GM19467 (cell line): ENCODE measurements around the gene RBM26.
"Not testable (repeated sequence)": the region's sequence is repeated elsewhere in the genome, so short reads cannot be mapped to it uniquely, and the experiment has no call there.

Experiments
- ATAC-seq: cut with Tn5 transposase; IDR thresholded peaks from one replicate; pipeline ENCODE4 v1.9.1; 2021; ENCODE audit warnings: mild to moderate bottlenecking, moderate library complexity; ENCODE audit not compliant: unreplicated experiment

RBM26 gene

DNA sequence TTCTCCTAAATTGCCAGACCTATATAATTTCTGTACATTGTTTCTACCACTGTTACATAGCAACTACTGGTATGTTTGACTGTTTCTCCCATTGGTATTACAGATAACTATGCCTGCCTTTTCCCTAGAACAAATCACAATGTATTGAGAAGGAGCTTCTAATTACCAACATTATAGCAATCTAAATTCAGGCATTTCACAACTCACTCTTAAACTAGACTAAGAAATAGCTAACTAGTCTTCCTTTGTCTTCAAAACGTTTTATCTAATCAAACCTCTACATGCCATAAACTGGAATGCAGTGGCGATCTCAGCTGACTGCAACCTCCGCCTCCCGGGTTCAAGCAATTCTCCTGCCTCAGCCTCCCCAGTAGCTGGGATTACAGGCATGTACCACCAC, 18.2 kb downstream of the RBM26 start:
- no peak for ATAC-seq

DNA sequence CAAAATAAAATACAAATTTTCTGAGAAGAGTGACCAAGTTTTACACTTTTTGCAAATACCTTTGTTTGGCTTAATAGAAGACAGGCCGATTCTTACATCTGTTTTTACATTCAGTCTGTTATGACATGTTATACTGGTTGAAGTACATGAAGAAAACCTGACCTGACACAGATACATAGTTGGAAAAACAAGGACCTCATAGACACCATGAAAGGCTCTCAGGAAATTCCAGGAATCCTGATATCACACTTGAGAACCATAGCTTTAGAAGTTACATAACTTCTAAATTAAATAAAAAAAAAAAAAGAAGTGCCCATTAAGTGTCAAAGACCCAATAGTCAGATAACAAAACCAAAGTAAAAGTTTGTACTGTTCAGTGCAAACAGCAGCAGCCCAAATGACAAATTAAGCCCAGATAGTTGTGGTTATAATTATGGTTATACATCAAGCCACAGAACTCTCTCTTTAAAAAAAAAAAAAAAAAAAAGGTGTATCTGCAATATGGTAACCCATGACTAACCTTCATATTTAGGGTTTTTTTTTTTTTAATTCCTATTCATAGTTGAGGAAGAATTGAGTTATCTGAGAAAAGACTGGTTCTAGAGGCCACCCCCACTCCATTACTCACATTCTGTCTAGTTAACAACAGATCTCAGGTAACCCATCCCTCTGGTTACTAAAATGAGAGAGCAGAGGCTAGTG, 19.8 kb downstream of the RBM26 start:
- ATAC-seq: no peak

DNA sequence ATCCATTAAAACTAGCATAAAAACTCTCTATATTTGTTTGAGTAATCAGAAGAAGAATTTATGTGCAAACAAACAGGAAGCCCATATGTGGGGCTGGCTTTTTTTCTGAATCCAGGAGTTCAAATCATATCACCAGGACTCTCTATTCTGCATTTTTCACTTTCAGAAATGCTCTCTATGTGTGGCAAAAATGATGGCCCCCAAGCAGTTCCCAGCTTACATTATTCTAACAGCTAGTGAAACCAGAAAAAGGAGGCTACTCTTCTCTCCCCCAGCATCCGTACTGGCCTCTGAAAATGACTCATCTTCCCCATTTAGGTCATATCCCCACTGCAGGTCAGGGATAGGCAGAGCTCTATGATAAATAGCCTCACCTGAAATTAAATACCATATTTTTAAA, 20.4 kb downstream of the RBM26 start:
- ATAC-seq: peak; percentile 94

DNA sequence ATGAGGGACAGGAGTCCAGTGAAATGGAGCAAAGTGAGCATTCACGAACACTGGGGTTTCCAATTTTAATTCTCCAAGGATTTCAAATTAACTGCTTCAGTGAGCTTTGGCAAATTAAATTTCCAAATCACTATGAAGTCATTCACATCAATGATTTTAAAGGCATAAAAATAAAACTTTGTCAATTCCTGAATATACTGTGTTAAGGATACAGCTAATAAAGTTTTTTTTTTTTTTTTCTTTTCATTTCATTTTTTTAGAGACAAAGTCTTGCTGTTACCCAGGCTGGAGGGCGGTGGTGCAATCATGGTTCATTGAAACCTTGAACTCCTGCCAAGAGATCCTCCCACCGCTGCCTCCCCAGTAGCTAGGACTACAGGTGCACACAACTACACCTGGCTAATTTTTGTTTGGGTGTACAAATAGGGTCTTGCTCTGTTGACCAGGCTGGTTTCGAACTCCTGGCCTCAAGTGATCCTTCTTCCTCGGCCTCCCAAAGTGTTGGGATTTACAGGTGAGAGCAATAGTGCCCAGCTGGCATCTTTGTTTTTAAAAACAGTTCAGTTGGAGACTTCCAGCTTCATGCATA, 21.9 kb downstream of the RBM26 start:
- no peak for ATAC-seq

DNA sequence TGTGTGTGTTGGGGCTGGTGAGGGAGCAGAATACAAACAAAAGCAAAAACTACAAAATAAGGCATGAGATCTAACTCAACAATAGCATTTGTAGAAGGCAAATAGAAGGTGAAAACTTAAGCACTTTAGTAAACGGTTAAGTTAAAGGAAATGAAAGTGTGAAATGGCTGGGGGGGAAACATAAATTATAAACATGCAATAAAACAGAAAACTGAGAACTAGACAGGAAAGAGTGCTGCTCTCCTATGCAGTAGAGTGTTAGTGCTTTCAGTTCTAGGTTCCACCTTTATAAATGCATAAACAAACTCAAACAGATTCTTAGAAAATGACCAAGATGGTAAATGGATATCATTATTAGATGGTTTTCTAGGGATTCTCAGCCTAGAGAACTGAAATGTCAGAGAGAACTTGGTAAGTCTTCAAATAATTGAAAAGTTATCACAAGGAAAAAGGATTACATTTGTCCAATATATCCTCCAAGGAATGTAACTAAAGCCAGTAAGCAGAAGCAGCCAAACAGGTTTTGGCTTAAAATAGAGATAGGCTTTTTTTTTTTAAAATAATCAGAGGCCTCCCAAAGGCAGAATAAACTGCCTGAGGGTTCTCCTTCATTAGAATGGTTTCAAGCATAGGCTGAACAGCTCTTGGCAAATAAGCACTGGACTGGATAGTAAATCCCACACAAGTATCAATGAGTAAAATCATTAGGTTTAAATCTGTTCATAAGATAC, 23.3 kb downstream of the RBM26 start:
- peak; percentile 40 for ATAC-seq

DNA sequence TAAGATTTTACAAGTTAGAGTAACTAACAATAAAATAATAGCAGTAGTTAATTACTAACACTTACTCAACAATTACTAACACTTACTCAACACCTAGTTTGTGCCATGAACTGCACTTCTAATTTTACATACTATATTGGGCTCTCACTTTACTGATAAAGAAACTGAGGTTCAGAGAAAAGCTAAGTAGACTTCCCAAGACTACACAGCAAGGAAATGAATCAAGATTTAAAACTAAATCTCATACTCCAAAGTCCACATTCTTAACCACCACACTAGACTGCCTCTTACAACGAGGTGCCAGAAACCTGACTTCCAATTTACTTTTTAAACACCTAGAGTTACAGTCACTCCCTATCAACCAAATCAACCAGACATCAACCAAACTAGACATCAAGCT, 25.1 kb downstream of the RBM26 start:
- no peak for ATAC-seq

DNA sequence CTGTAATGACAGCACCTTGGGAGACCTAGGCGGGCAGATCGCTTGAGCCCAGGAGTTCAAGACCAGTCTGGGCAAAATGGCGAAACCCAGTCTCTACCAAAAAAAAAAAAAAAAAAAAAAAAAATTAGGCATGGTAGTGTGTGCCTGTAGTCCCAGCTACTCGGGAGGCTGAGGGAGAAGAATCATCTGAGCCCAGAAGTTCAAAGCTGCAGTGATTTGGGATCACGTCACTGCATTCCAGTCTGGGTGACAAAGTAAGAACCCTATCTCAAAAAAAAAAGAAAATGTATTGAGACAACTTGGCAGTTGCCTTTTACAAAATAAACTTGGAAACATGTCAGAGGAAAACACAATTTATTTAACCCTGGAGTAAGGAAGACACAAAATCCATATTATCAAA, 26.8 kb downstream of the RBM26 start:
- ATAC-seq: no peak

DNA sequence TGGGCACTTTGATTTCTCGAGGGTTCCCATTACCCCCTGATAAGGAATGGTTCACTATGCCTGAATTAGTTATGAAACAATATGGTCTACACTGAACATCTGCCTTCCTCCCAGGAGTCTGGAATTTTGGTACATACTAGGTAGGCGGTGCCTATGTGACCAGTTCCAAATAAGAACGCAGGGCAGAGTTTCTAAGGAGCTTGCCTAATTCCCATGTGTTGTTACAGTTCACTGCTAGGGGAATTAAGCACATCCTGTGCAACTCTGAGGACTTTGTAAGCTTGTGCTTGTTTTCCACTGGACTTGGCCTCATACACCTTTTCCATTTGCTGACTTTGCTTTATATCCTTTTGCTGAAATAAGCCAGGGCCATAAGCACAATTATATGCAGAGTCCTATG, 29.2 kb downstream of the RBM26 start:
- no peak for ATAC-seq

DNA sequence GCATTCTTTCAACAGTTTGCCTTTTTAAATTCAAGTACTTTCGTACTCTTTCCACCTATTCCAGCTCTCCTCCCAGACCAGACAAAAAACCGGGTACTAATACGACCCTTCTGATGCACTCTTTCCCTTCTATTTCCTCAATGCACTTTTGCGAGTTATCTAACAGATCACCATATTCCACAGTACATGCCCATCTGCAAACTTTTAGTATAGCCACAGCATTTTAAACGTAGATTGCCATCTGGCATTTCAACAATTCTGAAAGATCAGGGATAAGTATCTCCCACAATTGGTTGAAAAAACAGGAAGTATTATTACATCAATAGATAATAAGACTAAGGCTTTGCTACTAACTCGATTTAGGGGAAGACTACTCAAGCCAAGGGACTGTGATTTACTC, 31.5 kb downstream of the RBM26 start:
- no peak for ATAC-seq

DNA sequence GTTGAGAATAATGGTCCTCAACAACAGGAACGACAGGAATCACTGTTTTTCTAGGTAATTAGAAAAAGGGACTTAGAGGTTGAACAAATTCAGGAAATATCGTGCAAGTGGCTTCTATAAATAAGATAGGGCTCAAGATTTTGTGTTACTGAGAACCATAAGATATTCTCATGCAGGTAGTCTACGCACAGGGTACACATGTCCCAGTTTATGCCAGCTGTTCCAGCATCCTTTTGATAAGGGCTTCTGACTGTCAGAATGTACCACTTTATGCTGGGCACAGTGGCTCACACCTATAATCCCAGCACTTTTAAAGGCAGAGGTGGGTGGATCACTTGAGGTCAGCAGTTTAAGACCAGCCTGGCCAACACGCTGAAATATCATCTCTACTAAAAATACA, 32.1 kb downstream of the RBM26 start:
- no peak for ATAC-seq

DNA sequence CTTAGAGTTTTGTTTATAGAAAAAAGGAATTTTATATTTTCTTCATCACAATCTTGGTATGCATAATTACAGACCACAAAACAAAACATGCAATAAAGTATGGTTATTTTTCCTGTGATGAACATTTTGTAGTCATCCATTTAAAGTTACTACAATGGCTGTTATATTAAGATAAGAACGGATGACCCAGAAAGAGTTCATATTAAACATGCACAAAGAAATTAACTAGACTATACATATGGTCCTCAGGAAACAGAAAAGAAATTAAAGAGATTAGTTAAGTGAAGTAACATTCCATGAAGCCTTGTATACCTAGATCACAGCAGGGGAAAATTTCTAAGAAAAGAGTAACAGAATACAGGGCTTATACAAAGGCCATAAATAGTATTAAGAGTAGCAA, 36.8 kb downstream of the RBM26 start:
- ATAC-seq: no peak

DNA sequence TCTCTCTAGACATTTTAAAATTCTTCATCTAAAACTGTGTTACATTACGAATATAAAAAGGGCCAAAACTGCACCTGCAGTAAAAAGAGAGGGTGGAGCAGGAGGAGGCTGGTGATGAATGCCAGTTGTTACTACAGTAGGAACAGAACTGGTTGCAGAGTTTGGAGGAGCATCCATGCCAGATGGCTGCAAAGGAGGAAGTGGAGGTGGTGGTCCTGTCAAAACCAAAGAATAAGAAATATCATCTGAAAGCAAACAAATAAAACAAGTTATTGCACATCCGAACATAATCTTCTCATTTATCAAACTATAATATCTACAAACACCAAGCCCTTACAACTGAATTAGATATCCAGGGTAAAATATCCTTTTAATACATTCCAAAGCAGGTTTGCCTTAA, 40.1 kb downstream of the RBM26 start:
- ATAC-seq: no peak

DNA sequence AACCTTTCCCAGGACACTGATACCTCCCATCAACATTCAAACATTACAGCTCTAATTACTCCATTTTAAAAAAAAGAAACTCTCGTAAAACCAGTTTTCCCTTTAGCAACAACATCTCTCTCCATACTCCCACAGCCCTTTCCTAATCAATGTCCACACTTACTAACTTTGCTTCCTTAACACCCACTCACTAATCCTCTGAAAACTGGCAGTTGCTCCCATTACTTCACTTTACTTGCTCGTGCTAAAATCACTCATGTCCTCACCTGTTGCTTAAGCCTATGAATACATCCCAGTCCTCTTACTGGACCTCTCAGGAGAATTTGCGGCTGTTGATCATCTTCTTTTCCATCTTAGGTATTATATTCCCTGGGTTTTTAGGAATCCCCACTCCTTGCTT, 44.8 kb downstream of the RBM26 start:
- ATAC-seq: no peak

DNA sequence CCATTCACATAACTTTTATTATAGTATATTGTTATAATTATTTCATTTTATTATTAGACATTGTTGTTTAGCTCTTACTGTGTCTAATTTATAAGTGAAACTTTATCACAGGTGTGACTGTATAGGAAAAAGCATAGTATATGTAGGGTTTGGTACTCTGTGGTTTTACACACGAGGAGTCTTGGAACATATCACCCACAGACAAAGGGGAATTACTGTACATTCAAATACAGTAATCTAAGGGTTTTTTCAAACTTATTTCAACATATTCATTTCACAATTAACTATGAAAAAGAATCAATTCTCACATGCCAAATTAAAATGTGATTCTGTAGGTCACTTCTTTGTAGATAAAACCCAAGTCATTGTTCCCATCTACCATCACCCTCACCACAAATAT, 46.0 kb downstream of the RBM26 start:
- ATAC-seq: no peak

DNA sequence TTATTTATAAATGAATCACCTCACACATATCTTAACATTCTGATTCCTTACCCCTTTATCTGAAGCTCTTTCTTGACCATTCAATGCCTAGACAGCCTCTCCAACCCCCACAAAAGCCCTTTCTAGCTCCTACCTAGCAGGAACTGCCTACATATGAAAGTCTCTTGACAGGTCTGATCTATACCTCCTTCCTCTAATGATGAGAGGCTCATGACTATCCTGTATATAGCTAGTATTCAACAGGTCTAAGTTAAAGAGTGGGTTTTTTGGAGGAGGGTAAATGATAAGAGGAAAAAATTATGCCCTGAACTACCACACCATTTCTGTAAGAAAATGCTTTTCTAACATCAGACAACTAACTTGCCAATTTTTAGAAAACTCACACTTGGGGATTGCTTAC, 47.0 kb downstream of the RBM26 start:
- no peak for ATAC-seq

DNA sequence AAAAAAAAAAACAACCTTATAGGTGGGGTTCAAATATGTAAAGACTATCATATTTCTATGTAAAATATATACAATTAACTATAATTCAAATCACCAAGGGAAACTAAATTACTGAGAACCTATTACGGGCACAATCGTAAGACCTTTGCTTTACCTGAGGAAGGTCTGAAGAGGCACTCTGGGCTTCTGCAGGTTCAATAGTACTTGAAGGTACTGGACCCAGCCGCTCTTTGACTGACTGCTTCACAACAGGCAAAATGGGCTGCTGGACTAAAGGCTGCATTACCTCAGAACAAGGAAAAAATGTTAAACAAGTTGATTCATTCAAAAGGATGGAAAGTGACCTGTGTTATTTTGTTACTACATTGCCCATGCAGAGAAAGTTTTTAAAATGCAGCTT, 51.8 kb downstream of the RBM26 start:
- ATAC-seq: no peak

DNA sequence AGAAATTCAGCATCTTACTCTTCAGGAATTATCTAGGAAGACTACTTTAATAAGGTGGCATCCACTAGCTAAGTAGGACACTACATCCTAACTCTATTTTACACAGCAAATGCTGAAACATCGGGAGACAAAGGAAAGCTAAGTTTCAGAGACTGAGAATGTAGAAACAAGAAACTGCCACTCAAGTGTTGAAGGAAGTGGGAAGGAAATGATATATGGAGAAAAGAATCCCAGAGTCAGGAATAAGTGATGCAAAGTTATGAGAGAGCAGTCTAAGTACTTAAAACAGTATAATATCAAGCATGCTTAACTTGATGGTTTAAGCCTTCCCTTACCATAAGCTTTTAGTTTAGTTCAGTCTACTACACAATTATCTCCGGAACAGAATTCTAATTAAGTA, 52.4 kb downstream of the RBM26 start:
- ATAC-seq: no peak

DNA sequence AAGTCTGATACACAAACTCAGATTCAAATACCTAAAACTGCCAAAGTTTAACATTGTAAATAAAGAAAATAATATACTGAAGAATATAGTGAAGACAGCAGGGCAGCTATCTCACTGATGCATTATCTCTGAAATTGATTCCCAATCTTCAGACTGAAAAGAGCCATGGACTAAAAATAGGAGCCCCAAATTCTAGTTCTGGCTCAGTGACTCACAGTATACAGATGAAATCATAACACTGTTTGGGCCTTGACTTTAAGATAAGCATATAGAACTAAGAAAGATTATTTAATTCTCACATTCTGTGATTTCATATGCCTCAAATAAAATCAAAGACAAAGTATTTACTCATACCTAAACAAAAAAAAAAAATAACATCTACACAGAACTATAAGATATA, 53.9 kb downstream of the RBM26 start:
- no peak for ATAC-seq

DNA sequence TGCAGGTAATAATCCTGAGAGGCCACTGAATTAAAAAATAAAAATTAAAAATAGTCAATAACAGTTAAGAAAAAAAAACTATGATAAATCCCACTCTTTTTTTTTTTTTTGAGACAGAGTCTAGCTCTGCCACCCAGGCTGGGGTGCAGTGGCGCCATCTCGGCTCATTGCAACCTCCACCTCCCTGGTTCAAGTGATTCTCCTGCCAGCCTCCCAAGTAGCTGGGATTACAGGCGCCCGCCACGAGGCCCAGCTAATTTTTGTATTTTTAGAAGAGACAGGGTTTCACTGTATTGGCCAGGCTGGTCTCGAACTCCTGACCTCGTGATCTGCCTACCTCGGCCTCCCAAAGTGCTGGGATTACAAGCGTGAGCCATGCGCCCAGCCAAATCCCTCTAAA, 56.4 kb downstream of the RBM26 start:
- ATAC-seq: not testable (repeated sequence)

DNA sequence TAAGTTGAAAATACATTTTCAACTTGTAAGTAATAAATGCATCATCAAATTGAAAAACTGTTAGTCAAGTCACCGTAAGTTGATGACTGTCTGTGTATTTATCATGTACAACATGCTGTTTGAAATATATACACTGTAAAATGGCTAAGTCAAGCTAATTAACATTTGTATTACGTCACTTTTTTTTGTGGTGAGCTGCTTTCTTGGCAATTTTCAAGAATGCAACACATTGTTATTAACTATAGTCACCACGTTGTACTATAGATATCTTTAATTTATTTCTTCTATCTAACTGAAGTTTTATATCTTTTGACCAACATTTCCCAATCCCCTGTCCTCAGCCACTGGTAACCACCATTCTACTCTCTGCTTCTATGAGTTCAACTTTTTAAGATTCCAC, 57.0 kb downstream of the RBM26 start:
- ATAC-seq: no peak

DNA sequence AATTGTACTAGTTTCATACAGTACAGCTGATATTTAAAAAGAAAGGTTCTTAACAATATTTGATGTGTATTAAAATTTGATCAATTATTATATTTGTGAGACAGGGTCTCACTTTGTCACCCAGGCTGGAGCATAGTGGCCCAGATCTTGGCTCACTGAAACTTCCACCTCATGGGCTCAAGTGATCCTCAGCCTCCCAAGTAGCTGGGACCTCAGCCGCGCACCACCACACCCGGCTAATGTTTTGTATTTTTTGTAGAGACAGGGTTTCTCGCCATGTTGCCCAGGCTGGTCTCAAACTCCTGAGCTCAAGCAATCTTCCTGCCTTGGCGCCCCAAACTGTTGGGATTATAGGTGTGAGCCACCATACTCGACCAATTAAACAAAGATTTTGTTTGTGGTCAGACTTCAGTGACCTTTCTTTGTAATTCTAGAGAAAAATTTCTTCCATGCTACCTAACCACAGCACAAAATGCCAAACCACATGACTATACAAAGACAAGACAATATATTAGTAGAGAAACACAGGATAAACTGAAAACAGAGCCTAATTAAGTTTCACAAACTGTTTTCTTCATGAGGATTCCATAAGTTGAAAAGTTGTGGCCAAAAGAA, 59.6 kb downstream of the RBM26 start:
- no peak for ATAC-seq

DNA sequence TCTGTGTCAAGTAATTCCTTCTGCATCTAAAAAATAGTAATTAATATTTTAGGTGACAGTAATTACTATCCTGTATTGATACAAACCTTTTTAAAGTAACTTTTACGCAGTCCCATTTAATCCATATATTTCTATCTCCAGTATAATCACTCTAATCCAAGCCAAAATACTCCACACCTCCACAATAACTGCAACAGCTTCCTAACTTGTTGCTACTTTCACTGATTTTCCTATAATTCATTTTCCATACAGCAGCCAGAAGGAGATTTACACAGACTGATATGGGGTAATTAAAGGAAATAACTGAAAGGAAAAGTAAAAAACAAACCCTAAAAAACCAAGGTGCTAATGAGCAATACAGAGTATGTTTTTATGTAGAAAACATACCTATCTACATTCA, 64.9 kb downstream of the RBM26 start:
- ATAC-seq: no peak
